Sigmoid colon (tissue), 4 donors: ENCODE measurements around the gene RNF208.

Source experiments
- CTCF ChIP-seq, 4 experiments: fragments of 450-650 bp in 3 of 4; fragments of 200-600 bp in 1 of 4; IDR thresholded peaks; one replicate each; pipeline ENCODE4 v1.5.1; 2016 to 2019; ENCODE audit warnings: antibody characterized with exemption in 4 of 4, mild to moderate bottlenecking in 3 of 4, moderate library complexity in 2 of 4
- EP300 ChIP-seq, 4 donors: sonication (generic); formaldehyde crosslinking; IDR thresholded peaks; one replicate each; pipeline ENCODE4 v1.6.1; 2017; ENCODE audit warnings: antibody characterized with exemption in 4 of 4
- POLR2A ChIP-seq, 2 donors: fragments of 450-650 bp; IDR thresholded peaks; one replicate each; pipeline ENCODE4 v1.6.1; 2016; ENCODE audit warnings: antibody characterized with exemption in 2 of 2, mild to moderate bottlenecking in 2 of 2, moderate library complexity in 2 of 2

- TF ChIP-seq CTCF (IDR thresholded peaks at IDR 0.05) (no peak), EP300 (IDR thresholded peaks at IDR 0.05) (no peak), POLR2A (IDR thresholded peaks at IDR 0.05) (no peak)
These were observed 30.8 kb downstream of the RNF208 start for GRCh38 chr9:137191245-137191644.
